ENCODE results near the gene KRT9. TPM values are rescaled to one million over a fixed set of nuclear protein-coding genes. Genes with fewer than 3 reads are reported as not detected.

The KRT9 gene
- total and polyA plus RNA-seq, 4 donors, result not detected

- TF ChIP-seq CTCF (IDR thresholded peaks at IDR 0.05; ENCODE audit: control extremely low read depth, extremely low read depth), result no peak
- H3K27me3 ChIP-seq (ENCODE audit: control insufficient read depth in 3 of 3, insufficient read depth in 3 of 3, low read length in 2 of 3), result no peaks in the 10 kb centered on the region
- no peak overlapping the region for H3K27ac ChIP-seq (ENCODE audit: low read depth in 1 of 2, low read length in 1 of 2)
- no peaks in the 10 kb centered on the region for H3K4me1 ChIP-seq (ENCODE audit: control insufficient read depth in 5 of 5, insufficient read depth in 5 of 5, low read length in 5 of 5)
- no peak for ATAC-seq (ENCODE audit: insufficient read depth, low FRiP score)
- H3K4me3 ChIP-seq, result no peak overlapping the region
- no peak overlapping the region for H3K9ac ChIP-seq (ENCODE audit: insufficient read depth in 1 of 2, low read length in 2 of 2)
- WGBS, 2 donors, result 74 to 88% methylated on average over 2 of the region's 2 CpGs
- H3K36me3 ChIP-seq (ENCODE audit: control insufficient read depth in 4 of 4, insufficient read depth in 4 of 4, low read length in 4 of 4), result no peaks in the 10 kb centered on the region
- no peak for DNase-seq
- H3K9me3 ChIP-seq (ENCODE audit: control insufficient read depth in 4 of 4, insufficient read depth in 3 of 4, low read length in 3 of 4), result peaks cover 0 to 3% (median 2%) of the 10 kb centered on the region in 4 donors
Observed at GRCh38 chr17:41602524-41602923, 30.7 kb upstream of the KRT9 start.

- Histone ChIP-seq H3K36me3 (ENCODE audit: control insufficient read depth in 4 of 4, insufficient read depth in 4 of 4, low read length in 4 of 4) (no peaks in the 10 kb centered on the region), H3K9ac (ENCODE audit: insufficient read depth in 1 of 2, low read length in 2 of 2) (no peak overlapping the region), H3K4me3 (no peak overlapping the region), H3K9me3 (ENCODE audit: control insufficient read depth in 4 of 4, insufficient read depth in 3 of 4, low read length in 3 of 4) (no peaks in the 10 kb centered on the region), H3K27ac (ENCODE audit: low read depth in 1 of 2, low read length in 1 of 2) (no peak overlapping the region), H3K4me1 (ENCODE audit: control insufficient read depth in 5 of 5, insufficient read depth in 5 of 5, low read length in 5 of 5) (no peaks in the 10 kb centered on the region), H3K27me3 (ENCODE audit: control insufficient read depth in 3 of 3, insufficient read depth in 3 of 3, low read length in 2 of 3) (no peaks in the 10 kb centered on the region)
- no peak for ATAC-seq (ENCODE audit: insufficient read depth, low FRiP score)
- TF ChIP-seq CTCF (IDR thresholded peaks at IDR 0.05; ENCODE audit: control extremely low read depth, extremely low read depth), result no peak
- 71 to 76% methylated on average over 4 of the region's 4 CpGs for WGBS, 2 donors
- DNase-seq, result no peak
Observed at GRCh38 chr17:41600318-41600717, 28.5 kb upstream of the KRT9 start.

- no peaks in the 10 kb centered on the region for H3K36me3 ChIP-seq (ENCODE audit: control insufficient read depth in 4 of 4, insufficient read depth in 4 of 4, low read length in 4 of 4)
- no peaks in the 10 kb centered on the region for H3K9me3 ChIP-seq (ENCODE audit: control insufficient read depth in 4 of 4, insufficient read depth in 3 of 4, low read length in 3 of 4)
- H3K27ac ChIP-seq (ENCODE audit: low read depth in 1 of 2, low read length in 1 of 2), result no peak overlapping the region
- no peak overlapping the region for H3K9ac ChIP-seq (ENCODE audit: insufficient read depth in 1 of 2, low read length in 2 of 2)
- ATAC-seq (ENCODE audit: insufficient read depth, low FRiP score), result no peak
- no peak overlapping the region for H3K4me3 ChIP-seq
- no peaks in the 10 kb centered on the region for H3K4me1 ChIP-seq (ENCODE audit: control insufficient read depth in 5 of 5, insufficient read depth in 5 of 5, low read length in 5 of 5)
- no peak for TF ChIP-seq CTCF (IDR thresholded peaks at IDR 0.05; ENCODE audit: control extremely low read depth, extremely low read depth)
- DNase-seq, result no peak
- no peaks in the 10 kb centered on the region for H3K27me3 ChIP-seq (ENCODE audit: control insufficient read depth in 3 of 3, insufficient read depth in 3 of 3, low read length in 2 of 3)
- 21 to 40% methylated on average over 1 of the region's 1 CpG for WGBS, 2 donors
Observed at GRCh38 chr17:41599680-41600079, 27.8 kb upstream of the KRT9 start.

- TF ChIP-seq CTCF (IDR thresholded peaks at IDR 0.05; ENCODE audit: control extremely low read depth, extremely low read depth), result no peak
- Histone ChIP-seq H3K27me3 (ENCODE audit: control insufficient read depth in 3 of 3, insufficient read depth in 3 of 3, low read length in 2 of 3) (no peaks in the 10 kb centered on the region), H3K9ac (ENCODE audit: insufficient read depth in 1 of 2, low read length in 2 of 2) (no peak overlapping the region), H3K9me3 (ENCODE audit: control insufficient read depth in 4 of 4, insufficient read depth in 3 of 4, low read length in 3 of 4) (no peaks in the 10 kb centered on the region), H3K36me3 (ENCODE audit: control insufficient read depth in 4 of 4, insufficient read depth in 4 of 4, low read length in 4 of 4) (no peaks in the 10 kb centered on the region), H3K27ac (ENCODE audit: low read depth in 1 of 2, low read length in 1 of 2) (no peak overlapping the region), H3K4me3 (no peak overlapping the region), H3K4me1 (ENCODE audit: control insufficient read depth in 5 of 5, insufficient read depth in 5 of 5, low read length in 5 of 5) (no peaks in the 10 kb centered on the region)
- 77 to 80% methylated on average over 8 of the region's 8 CpGs for WGBS, 2 donors
- ATAC-seq (ENCODE audit: insufficient read depth, low FRiP score) (no peak), DNase-seq (no peak)
Observed at GRCh38 chr17:41595585-41595984, 23.7 kb upstream of the KRT9 start.
